Esophagus muscularis mucosa (tissue), 4 donors: Measurements from ENCODE around the gene RHOV. TPM values are rescaled to one million over a fixed set of nuclear protein-coding genes. Genes with fewer than 3 reads are reported as not detected.

ENCODE experiments used
- DNase-seq: peaks from one replicate; pipeline ENCODE4 v3.0.0-alpha.2; 2017; ENCODE audit errors: extremely low spot score
- H3K27ac ChIP-seq, 4 donors: fragments of 200-600 bp; sonication (generic); replicated peaks in 1 of 4; 1 replicate in 3 of 4; 2 replicates in 1 of 4; pipeline ENCODE4 v1.5.1; 2016 to 2019; ENCODE audit warnings: mild to moderate bottlenecking in 1 of 4
- H3K27me3 ChIP-seq, 4 donors: fragments of 200-600 bp; sonication (generic); one replicate each; pipeline versions ENCODE4 v1.5.1 to v1.6.0; 2016 to 2019
- H3K36me3 ChIP-seq, 4 donors: fragments of 200-600 bp; sonication (generic); one replicate each; pipeline ENCODE4 v1.5.1; 2016 to 2019
- H3K4me1 ChIP-seq, 4 donors: fragments of 200-600 bp; sonication (generic); one replicate each; pipeline ENCODE4 v1.5.1; 2016 to 2019
- H3K4me3 ChIP-seq, 4 donors: fragments of 200-600 bp; sonication (generic); 1 replicate in 2 of 4; 2 replicates in 2 of 4; pipeline ENCODE4 v1.5.1; 2016 to 2019; ENCODE audit warnings: mild to moderate bottlenecking in 4 of 4, moderate library complexity in 1 of 4
- H3K9me3 ChIP-seq, 4 donors: fragments of 200-600 bp; sonication (generic); 1 replicate in 3 of 4; 2 replicates in 1 of 4; pipeline ENCODE4 v1.5.1; 2016 to 2019
- CTCF ChIP-seq, 3 experiments: fragments of 200-600 bp in 2 of 3; fragments of 450-650 bp in 1 of 3; sonication (generic) in 2 of 3; IDR thresholded peaks; one replicate each; pipeline ENCODE4 v1.5.1; 2017 to 2019; ENCODE audit warnings: antibody characterized with exemption in 3 of 3, mild to moderate bottlenecking in 2 of 3, moderate library complexity in 1 of 3
- EP300 ChIP-seq: sonication (generic); formaldehyde crosslinking; IDR thresholded peaks from one replicate; pipeline ENCODE4 v1.6.1; 2017; ENCODE audit warnings: antibody characterized with exemption
- POLR2A ChIP-seq: fragments of 450-650 bp; IDR thresholded peaks from one replicate; pipeline ENCODE4 v1.6.1; 2017; ENCODE audit warnings: antibody characterized with exemption, moderate library complexity, mild to moderate bottlenecking, low read depth
- POLR2AphosphoS5 ChIP-seq, 2 donors: sonication (generic); formaldehyde crosslinking; IDR thresholded peaks; one replicate each; pipeline ENCODE4 v1.6.1; 2017; ENCODE audit warnings: antibody characterized with exemption in 2 of 2
- WGBS: methylation state at CpG from one replicate; pipeline ENCODE4 v1.1.5; 2018; 5-methylcytosine and 5-hydroxymethylcytosine counted together
- intact Hi-C: fragments of 100-400 bp; cut with DNase I; formaldehyde crosslinking; loops from one replicate; pipeline ENCODE4 v1.15.1; 2023
- total RNA-seq, 4 donors: library from RNA; depleted of rRNA; stranded (reverse); fragments of >200 nt; gene quantifications; one replicate each; pipeline versions ENCODE4 v1.1.0 to v1.2.1, GENCODE V29; 2016

Gene RHOV, protein sequence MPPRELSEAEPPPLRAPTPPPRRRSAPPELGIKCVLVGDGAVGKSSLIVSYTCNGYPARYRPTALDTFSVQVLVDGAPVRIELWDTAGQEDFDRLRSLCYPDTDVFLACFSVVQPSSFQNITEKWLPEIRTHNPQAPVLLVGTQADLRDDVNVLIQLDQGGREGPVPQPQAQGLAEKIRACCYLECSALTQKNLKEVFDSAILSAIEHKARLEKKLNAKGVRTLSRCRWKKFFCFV
- not detected for total RNA-seq

DNA sequence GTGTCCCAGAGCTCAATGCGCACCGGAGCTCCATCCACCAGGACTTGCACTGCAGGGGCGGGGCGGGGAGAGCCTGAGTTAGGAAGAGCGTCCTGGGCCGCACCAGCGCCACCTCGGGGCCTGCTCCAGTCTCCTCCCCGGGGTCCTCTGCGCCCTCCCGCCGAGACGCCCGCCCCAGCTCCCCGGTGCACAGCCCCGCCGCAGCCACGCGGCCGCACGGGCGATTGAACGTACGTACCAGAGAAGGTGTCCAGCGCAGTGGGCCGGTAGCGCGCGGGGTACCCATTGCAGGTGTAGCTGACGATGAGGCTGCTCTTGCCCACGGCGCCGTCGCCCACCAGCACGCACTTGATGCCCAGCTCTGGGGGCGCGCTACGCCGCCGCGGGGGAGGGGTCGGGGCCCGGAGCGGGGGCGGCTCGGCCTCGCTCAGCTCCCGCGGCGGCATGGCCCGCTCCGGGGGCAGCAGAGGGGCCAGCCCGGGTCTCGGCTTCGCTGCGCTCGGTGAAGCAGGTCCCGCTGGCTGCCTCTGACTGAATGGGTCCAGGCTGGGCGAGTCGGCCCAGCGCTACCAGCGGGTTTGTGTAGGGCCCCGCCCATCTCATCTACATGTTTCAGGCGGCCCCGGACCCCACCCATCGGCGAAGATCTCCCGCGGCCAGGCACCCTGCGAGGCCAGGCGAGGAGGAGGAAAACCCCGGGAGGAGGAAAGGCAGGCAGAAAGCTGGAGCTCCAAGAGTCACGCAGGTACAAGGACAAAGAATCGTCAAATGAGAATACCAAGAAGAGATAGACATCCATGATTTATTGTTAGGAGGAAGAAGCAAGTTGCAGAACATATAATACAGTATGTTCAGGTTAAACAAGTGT is at the start of gene RHOV:
Gene RHOV, minus strand, starts transcription at position 541 of the 868 bp plus-strand sequence. Its CDS starts 95 bp downstream, at position 446.
- H3K27me3 ChIP-seq: peaks cover 0 to 43% (median 9%) of the 10 kb centered on the region in 4 donors
- intact Hi-C loops: no loop called here
- peak within 1 kb of the TSS; percentile 57 to 69 (median 60) for H3K4me3 ChIP-seq
- DNase-seq: no peak
- under 1% methylated on average over 12 of the region's 74 CpGs for WGBS
- H3K36me3 ChIP-seq: no peaks in the 10 kb centered on the region
- no peaks in the 10 kb centered on the region for H3K9me3 ChIP-seq
- H3K27ac ChIP-seq: no peak within 1 kb of the TSS
- H3K4me1 ChIP-seq: peaks cover 12 to 14% (median 14%) of the 10 kb centered on the region in 4 donors
- TF ChIP-seq CTCF (IDR thresholded peaks at IDR 0.05): peak in 1 of 3 experiments; percentile 16
- TF ChIP-seq POLR2A: no peak

DNA sequence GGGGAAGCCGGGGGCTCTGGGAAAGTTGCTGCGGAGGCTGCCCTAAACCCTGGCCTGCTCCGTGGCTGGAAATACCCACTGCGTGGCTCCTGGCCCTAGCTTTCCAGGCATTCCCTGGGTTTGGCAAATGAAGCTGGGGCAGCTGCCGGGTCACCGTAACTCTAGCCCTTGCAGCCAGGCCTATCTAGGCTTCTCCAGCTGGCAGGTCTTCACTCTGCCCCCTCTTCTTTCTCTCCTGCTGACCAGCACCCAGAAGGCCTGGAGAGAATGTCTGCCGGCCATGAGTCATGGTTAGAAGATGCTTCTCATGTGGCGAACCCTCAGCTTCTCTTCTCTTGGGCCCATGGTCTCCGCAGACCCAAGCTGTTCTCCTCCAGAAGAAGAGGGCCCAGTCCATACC is 49.5 kb upstream of the RHOV start:
- Histone ChIP-seq H3K27me3 (peaks cover 0 to 38% (median 29%) of the 10 kb centered on the region in 4 donors), H3K4me3 (no peak overlapping the region), H3K27ac (no peak overlapping the region), H3K4me1 (peaks cover 33 to 38% (median 33%) of the 10 kb centered on the region in 4 donors), H3K9me3 (no peaks in the 10 kb centered on the region), H3K36me3 (no peaks in the 10 kb centered on the region)
- WGBS: 94% methylated on average over 7 of the region's 9 CpGs
- intact Hi-C loops: no loop called here
- DNase-seq: no peak
- TF ChIP-seq POLR2A (no peak), CTCF (IDR thresholded peaks at IDR 0.05) (no peak), POLR2AphosphoS5 (IDR thresholded peaks at IDR 0.05) (no peak), EP300 (no peak)

DNA sequence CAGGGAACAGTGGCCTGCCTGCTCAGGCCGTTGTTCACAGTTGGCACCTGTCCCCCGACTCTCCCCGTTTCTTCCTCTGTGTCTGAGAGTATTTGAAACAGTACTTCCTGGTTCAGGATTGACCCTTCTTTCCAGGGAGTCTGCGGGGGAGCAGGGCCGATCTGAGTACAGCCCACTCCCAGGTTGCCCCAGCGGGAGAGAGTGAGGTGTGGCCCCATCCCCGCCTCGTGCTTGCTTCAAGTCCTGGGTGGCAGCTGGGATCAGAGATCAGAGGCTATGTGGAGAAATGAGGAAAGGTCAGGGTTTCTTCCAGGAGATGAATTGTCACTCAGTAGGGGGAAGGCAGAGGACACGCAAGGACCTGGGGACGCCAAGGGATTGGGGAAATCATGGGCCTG is 48.6 kb upstream of the RHOV start:
- DNase-seq: no peak
- Histone ChIP-seq H3K36me3 (no peaks in the 10 kb centered on the region), H3K27ac (no peak overlapping the region), H3K27me3 (peaks cover 0 to 38% (median 19%) of the 10 kb centered on the region in 4 donors), H3K9me3 (no peaks in the 10 kb centered on the region), H3K4me1 (peaks cover 23 to 31% (median 26%) of the 10 kb centered on the region in 4 donors), H3K4me3 (no peak overlapping the region)
- TF ChIP-seq POLR2AphosphoS5 (IDR thresholded peaks at IDR 0.05) (no peak), EP300 (no peak), CTCF (IDR thresholded peaks at IDR 0.05) (no peak), POLR2A (no peak)
- 78% methylated on average over 10 of the region's 10 CpGs for WGBS
- intact Hi-C loops: no loop called here

GRCh38 chr15:40921949-40922607 is 48.0 kb upstream of the RHOV start:
- Histone ChIP-seq H3K27me3 (peaks cover 0 to 35% (median 14%) of the 10 kb centered on the region in 4 donors), H3K4me3 (no peak overlapping the region), H3K27ac (no peak overlapping the region), H3K36me3 (no peaks in the 10 kb centered on the region), H3K4me1 (peaks cover 18 to 26% (median 20%) of the 10 kb centered on the region in 4 donors), H3K9me3 (no peaks in the 10 kb centered on the region)
- intact Hi-C loops: no loop called here
- TF ChIP-seq CTCF (IDR thresholded peaks at IDR 0.05) (no peak), POLR2A (no peak), EP300 (no peak), POLR2AphosphoS5 (IDR thresholded peaks at IDR 0.05) (no peak)
- WGBS: 85% methylated on average over 5 of the region's 5 CpGs
- DNase-seq: no peak
